HG02943 (cell line): ENCODE measurements around the gene SPTB.

Experiments used
- ATAC-seq: cut with Tn5 transposase; IDR thresholded peaks from one replicate; pipeline ENCODE4 v1.9.1; 2021; ENCODE audit warnings: mild to moderate bottlenecking, low read depth, moderate library complexity; ENCODE audit not compliant: unreplicated experiment

Gene SPTB

GRCh38 chr14:64889352-64889751 lies 9.6 kb upstream of the SPTB start:
- no peak for ATAC-seq

GRCh38 chr14:64885559-64885958 lies 5.9 kb upstream of the SPTB start:
- no peak for ATAC-seq

- ATAC-seq: no peak
These were observed 764 bp upstream of the SPTB start for GRCh38 chr14:64880221-64881121.

GRCh38 chr14:64878837-64879634 lies 671 bp downstream of the SPTB start:
- ATAC-seq: no peak

GRCh38 chr14:64877846-64878245 lies 1.9 kb downstream of the SPTB start:
- ATAC-seq: no peak

GRCh38 chr14:64875350-64875749 lies 4.4 kb downstream of the SPTB start:
- no peak for ATAC-seq

- ATAC-seq: no peak
These were observed 6.0 kb downstream of the SPTB start for GRCh38 chr14:64873506-64874219.

GRCh38 chr14:64871344-64871743 lies 8.4 kb downstream of the SPTB start:
- no peak for ATAC-seq

GRCh38 chr14:64870160-64870559 lies 9.5 kb downstream of the SPTB start:
- no peak for ATAC-seq

GRCh38 chr14:64868841-64869240 lies 10.9 kb downstream of the SPTB start:
- no peak for ATAC-seq

- ATAC-seq: no peak
These were observed 11.3 kb downstream of the SPTB start for GRCh38 chr14:64868379-64868778.

- no peak for ATAC-seq
These were observed 12.5 kb downstream of the SPTB start for GRCh38 chr14:64867182-64867581.

- ATAC-seq: no peak
These were observed 13.7 kb downstream of the SPTB start for GRCh38 chr14:64865992-64866391.

- ATAC-seq: no peak
These were observed 14.6 kb downstream of the SPTB start for GRCh38 chr14:64865109-64865508.

- no peak for ATAC-seq
These were observed 15.4 kb downstream of the SPTB start for GRCh38 chr14:64864258-64864657.

GRCh38 chr14:64861916-64862315 lies 17.8 kb downstream of the SPTB start:
- ATAC-seq: no peak

GRCh38 chr14:64860039-64860438 lies 19.7 kb downstream of the SPTB start:
- ATAC-seq: no peak

- ATAC-seq: no peak
These were observed 21.5 kb downstream of the SPTB start for GRCh38 chr14:64857979-64858744.

- ATAC-seq: no peak
These were observed 22.9 kb downstream of the SPTB start for GRCh38 chr14:64856529-64857445.
